ENCODE data around the gene PVALEF. TPM values are rescaled to one million over a fixed set of nuclear protein-coding genes. Genes with fewer than 3 reads are reported as not detected.
A peak's percentile ranks its signal among the peaks of the same experiment; 100 is the strongest.

The PVALEF gene
- not detected in 2 replicates for total RNA-seq

DNA sequence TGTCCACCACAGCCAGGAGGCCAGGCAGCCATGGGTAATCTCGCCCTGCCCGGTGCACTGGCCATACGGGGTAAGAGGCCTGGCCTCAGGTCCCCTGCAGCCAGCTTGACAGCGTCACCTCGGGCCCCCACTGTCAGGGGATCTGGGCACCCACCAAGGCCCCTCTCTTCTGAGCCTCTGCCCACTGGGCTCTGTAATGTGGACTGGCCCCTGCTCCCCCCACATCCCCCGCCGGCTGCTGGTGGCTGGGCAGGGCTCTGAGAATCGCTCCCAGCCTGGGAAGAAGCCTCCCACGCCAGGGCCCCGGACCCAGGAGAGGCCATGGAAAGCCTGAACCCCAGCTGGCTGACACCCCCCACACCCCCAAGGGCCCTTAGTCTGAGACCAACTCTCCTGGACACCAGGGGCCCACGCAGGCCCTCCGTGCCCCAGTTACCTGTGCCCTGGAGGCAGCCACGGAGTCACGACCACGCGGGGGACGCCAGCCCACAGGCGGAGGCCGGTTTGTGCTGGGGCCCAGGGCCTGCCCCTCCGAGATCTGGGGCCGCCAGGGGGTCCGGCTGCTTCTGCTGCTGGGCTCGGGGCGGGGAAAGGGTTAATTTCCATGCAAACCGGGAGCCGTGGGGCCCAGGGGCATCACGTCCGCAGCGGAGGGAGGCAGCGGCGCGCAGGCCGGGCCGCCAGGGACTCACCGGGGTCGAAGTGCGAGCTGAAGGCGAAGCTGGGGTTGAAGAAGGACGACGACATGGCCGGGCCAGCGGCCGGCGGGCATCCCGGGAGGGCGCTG lies at the start of gene PVALEF:
Gene PVALEF, plus strand, starts transcription at position 262 of the 787 bp plus-strand sequence. CDS start 15,720 bp downstream, outside the sequence.

DNA sequence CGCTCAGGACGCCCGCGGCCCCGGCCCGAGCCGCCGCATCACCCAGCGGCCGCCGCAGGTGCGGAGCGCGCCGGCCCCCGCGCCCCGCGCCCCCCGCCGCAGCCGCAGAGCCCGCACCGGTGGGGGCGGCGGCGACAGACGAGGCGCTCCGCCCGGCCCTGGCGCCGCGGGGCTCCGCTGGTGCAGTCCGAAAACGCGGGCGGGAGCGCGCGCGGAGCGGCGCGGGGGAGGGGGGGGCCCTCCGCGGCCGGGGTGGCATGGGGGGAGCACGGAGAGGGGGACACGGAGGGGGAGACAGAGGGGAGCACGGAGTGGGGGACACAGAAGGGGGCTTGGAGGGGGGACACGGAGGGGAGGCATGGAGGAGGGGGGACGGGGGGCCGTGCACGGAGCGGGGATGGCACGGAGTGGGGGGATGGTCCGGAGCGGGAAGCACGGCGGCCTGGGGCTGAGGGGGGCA lies 756 bp downstream of the PVALEF start, which contains the start of gene AATK:
Gene AATK, minus strand, starts transcription at position 189 of the 460 bp plus-strand sequence. CDS start 229 bp downstream, outside the sequence.

GRCh38 chr17:81222906-81223761 lies 57.8 kb downstream of the PVALEF start, which contains the start of gene CEP131:
TSS of gene CEP131 (minus strand) at chr17:81222965. CDS start at chr17:81220056, 2,909 bp downstream.

Small RNA genes within 50 kb of the gene (small RNA-seq; reads per million reads assigned to genes)
- gene MIR1250 (0.11 reads per million), gene MIR3065 (2.9 reads per million, percentile 87 among the genes with 10 or more reads in this experiment), gene MIR657 (not detected)

Other genes with a start within 250 kb of the PVALEF start
- 27.6 and 34.9 TPM in 2 replicates for gene CHMP6, start 173.7 kb upstream of the PVALEF start, total RNA-seq
- gene BAIAP2, start 130.4 kb upstream of the PVALEF start, total RNA-seq: 22.1 and 23.2 TPM in 2 replicates
- gene AATK, start 714 bp downstream of the PVALEF start, total RNA-seq: 3.1 and 5.6 TPM in 2 replicates
- gene CEP131, start 57.5 kb downstream of the PVALEF start, total RNA-seq: 9.7 and 12.4 TPM in 2 replicates
- gene TEPSIN, start 73.5 kb downstream of the PVALEF start, total RNA-seq: 20.5 and 29.4 TPM in 2 replicates
- 26.5 and 27.8 TPM in 2 replicates for gene NDUFAF8, start 73.8 kb downstream of the PVALEF start, total RNA-seq
- gene SLC38A10, start 129.8 kb downstream of the PVALEF start, total RNA-seq: 57.4 and 69.6 TPM in 2 replicates
- gene BAHCC1, start 229.9 kb downstream of the PVALEF start, total RNA-seq: 9.7 and 23.2 TPM in 2 replicates

All from vein endothelial cell (primary cell).